ENCODE data around the gene SETD6.

GRCh38 chr16:58475091-58475619, 40.2 kb upstream of the SETD6 start:
- TF ChIP-seq EP300 (IDR thresholded peaks at IDR 0.05) (no peak), POLR2A (IDR thresholded peaks at IDR 0.05; ENCODE audit: low read depth) (no peak)

All from esophagus muscularis mucosa (tissue), 2 donors.